Neural cell (in vitro differentiated cells): Measurements from ENCODE around the gene SYT15.
"Not testable (repeated sequence)": the region's sequence is repeated elsewhere in the genome, so short reads cannot be mapped to it uniquely, and the experiment has no call there.

Source experiments
- CTCF ChIP-seq: fragments of 450-650 bp; IDR thresholded peaks from 2 replicates; pipeline ENCODE4 v1.5.1; 2014; ENCODE audit warnings: antibody characterized with exemption, mild to moderate bottlenecking, moderate library complexity; ENCODE audit not compliant: poor library complexity, severe bottlenecking
- EP300 ChIP-seq: fragments of 450-650 bp; conservative IDR thresholded peaks from 2 replicates; pipeline ENCODE4 v1.6.1; 2014; ENCODE audit warnings: antibody characterized with exemption, mild to moderate bottlenecking, moderate library complexity; ENCODE audit not compliant: poor library complexity, severe bottlenecking
- EZH2 ChIP-seq: fragments of 200-600, 300-800 bp; shearing (Covaris generic), sonication (generic); IDR thresholded peaks from 2 replicates; pipeline ENCODE4 v1.6.1; 2014; ENCODE audit warnings: antibody characterized with exemption, low read length, borderline replicate concordance, mild to moderate bottlenecking; ENCODE audit not compliant: insufficient read depth, poor library complexity, severe bottlenecking
- POLR2AphosphoS5 ChIP-seq: IDR thresholded peaks from 2 replicates; pipeline ENCODE4 v1.6.1; 2012

- TF ChIP-seq CTCF, EP300, EZH2, POLR2AphosphoS5: not testable (repeated sequence)
Measured at GRCh38 chr10:46634698-46635097, 55.8 kb downstream of the SYT15 start.
